IPS-18c (cell line): Measurements from ENCODE around the gene SST.

Source experiments
- H3K4me3 ChIP-seq: 2 replicates; pipeline ENCODE4 v1.7.0; 2013; ENCODE audit warnings: low read depth, mild to moderate bottlenecking, low read length, moderate library complexity; ENCODE audit not compliant: insufficient read depth
- H3K9me3 ChIP-seq: one replicate; pipeline ENCODE4 v1.6.1; 2013; ENCODE audit warnings: mild to moderate bottlenecking, low read length, moderate library complexity; ENCODE audit not compliant: control insufficient read depth, insufficient read depth

Gene SST

DNA sequence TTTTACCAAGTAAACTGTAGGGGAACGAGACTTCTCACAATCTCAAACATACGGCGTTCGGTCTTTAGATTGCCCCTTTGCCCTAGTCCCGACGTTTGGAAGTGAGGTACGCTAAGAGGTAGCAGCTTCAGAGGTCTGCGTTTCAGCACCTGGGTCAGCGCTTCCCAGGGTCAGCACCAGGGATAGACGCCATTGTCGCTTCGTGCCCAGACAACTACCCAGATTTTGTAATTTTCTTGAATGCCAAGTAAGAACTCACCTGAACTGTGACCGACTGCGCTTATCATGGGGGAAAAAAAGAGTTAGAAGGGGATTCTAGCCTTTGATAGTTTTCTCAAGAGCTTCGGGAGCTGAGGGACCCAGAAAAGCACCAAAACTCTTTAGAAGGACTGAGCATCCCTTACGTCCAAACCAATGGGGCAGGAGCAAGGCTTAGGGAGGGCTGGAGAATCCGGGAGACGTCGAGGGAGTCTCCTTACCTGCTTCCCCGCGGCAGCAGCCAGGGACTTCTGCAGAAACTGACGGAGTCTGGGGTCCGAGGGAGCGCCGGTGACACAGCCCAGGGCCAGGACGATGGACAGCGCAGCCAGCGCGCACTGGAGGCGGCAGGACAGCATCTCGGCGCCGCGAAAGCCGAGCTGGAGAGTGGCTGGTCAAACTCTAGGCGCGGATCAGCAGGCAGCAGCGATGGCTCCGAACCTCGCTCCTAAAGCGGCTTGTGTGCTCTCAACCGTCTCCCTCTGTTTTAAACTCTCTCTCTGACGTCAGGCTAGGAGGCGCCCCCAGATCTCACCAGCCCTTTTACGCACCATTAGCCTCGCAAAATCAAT, at the start of gene SST:
SST (minus strand) TSS at position 720 of the 830 bp plus-strand sequence; CDS start at position 617, 103 bp downstream.
- H3K4me3 ChIP-seq = 0 out of 2 replicates have a peak within 1 kb of the TSS, but pooled peaks have one; percentile 17
- no peaks in the 10 kb centered on the region for H3K9me3 ChIP-seq

DNA sequence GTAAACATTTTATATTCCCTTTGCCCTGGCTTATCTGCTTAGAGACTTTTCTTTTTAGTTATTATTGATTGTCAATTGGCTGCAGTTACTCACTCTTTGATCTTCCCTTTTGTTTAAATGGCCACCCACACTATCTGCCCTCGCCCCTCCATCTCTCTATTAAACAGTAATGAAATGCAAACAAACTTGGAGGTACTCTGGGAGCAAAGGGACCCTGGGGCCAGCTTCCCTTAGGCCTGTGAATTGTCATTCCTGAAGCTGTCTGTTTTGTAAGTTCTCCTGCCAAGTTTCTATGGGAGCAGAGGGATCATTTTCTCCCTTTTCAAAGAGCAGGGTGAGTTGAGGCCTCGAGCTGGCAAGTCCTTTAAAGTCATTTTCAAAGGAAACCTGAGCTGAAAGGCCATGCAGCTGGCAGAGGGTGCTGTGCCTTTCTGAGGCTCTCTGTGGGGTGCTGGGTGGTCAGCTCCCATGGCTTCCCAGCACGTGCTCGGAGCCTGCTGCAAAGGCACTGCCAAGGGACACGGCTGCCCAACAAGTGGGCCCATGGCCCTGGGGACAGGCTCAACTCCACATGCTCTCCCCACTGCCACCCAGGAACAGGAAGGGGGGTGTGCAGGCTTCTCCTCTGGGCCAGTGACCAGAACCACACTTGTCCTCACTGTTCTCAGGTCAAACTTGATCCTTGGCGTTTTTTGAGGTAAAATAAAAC, 49.6 kb upstream of the SST start:
- H3K9me3 ChIP-seq = no peaks in the 10 kb centered on the region
- H3K4me3 ChIP-seq = no peak overlapping the region

DNA sequence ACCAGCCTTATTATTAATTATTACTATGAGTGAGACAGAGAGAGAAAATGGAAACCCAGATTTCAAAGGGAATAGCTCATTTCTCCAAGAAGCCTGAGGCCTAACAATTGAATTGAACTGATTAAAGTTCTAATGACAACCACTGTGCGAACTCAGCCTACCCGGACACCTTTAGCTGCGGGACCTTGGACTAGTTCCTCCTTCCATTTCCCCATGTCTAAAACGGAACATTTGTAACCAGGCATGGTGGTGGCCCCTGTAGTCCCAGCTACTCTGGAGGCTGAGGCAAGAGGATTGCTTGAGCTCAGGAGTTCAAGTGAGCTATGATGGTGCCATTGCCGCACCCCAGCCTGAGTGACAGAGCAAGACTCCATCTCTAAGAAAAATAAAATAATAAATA, 48.6 kb upstream of the SST start:
- Histone ChIP-seq H3K9me3 (no peaks in the 10 kb centered on the region), H3K4me3 (no peak overlapping the region)

DNA sequence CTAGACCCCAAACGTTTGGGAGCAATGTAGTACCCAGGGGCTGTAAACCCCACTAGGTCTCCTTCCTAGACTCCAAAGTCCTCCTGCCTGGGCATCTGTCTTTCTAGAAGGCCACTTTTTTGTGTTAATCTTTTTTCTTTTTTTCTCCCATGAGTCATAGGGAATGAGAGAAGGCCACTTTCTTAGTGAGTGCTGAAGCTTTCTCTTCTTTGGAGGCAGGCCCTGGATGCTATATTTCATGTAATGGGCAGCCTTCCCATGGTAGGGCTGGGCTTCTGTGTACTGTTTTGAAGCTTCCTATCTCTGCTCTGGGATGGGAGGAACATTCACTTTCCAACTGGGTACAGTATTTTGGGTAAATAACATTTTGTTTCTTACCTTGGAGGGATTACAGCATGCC, 47.4 kb upstream of the SST start:
- Histone ChIP-seq H3K4me3 (no peak overlapping the region), H3K9me3 (no peaks in the 10 kb centered on the region)

DNA sequence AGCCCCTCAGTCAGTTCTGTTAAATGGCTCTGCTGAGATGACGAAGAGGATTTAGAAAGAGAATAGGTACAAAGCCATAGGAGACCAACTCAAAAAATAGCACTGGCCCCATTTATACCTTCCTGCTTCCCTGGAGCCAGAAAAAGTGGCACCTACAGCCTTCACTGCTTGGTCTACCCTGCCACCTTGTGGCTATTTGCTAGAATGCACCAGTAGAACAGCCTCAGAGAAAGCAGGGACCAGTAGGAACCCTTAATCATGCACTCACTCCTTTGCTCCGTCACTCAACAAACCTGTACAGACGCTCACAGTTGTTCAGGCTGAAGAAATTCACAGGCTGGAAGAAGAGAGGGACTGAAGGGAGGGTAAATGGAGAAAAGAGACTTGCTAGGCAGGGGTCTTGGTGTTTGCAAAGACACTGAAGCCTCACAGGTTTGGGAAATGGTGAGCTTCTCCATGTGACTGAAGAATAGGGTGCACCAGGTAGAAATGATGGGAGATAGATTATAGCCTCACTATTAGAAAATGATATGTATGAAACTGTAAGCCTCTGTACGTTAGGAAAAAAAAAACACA, 44.3 kb upstream of the SST start:
- H3K4me3 ChIP-seq = no peak overlapping the region

DNA sequence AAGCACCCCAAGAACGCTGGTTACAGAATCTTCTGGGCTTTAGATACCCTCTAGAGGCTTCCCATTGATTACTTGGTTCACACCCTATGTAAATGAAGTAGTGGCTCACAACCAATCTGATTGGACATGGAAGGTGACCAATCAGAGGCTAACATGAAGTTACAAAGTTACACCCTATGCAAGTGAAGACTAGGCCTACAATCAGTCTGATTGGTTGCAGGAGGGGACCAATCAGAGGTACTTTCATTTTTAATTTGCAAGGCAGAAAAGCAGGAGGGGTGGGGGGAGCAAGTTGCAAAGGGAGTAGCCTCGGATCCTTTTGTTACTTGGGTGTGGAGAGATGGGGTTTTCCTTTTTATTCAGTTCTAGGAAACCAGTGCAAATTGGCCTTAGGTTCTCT, 43.3 kb upstream of the SST start:
- Histone ChIP-seq H3K4me3 (no peak overlapping the region), H3K9me3 (no peaks in the 10 kb centered on the region)

More for the DNA sequence above, 44.3 kb upstream of the SST start:
- no peaks in the 10 kb centered on the region for H3K9me3 ChIP-seq

DNA sequence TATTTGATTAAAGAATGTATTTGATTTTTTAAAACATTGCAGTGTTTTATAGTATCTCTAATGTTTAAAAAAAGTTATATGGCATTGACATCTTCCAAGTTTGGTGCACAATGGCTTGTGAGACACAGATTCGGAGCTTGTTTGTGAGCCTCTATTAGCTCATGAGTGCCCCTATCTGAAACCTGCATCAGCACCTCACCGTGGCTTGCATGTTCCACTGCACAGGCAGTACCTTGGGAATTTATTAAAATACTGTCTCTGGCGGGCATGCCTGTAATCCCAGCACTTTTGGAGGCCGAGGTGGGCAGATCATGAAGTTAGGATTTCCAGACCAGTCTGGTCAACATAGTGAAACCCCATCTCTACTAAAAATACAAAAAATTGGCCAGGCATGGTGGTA, 39.0 kb upstream of the SST start:
- no peaks in the 10 kb centered on the region for H3K9me3 ChIP-seq

DNA sequence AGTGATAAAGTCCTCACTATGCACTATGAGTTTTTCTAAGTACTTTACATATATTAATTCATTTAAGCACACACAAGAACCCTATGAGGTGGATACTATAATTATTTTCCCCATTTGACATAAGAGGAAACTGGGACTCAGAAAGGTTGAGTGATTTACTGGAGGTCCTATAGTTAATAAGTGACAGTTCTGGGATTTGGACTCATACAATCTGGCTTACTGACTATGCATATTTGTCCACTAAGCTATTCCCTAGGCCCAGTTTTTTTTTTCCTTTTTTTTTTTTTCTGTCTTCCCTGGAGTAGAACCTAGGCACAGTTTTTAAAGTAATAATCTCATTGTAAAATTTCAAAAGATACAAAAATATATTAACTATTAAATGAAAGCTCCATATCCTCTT, 38.5 kb upstream of the SST start:
- Histone ChIP-seq H3K4me3 (no peak overlapping the region), H3K9me3 (no peaks in the 10 kb centered on the region)

More for the DNA sequence above, 39.0 kb upstream of the SST start:
- no peak overlapping the region for H3K4me3 ChIP-seq

DNA sequence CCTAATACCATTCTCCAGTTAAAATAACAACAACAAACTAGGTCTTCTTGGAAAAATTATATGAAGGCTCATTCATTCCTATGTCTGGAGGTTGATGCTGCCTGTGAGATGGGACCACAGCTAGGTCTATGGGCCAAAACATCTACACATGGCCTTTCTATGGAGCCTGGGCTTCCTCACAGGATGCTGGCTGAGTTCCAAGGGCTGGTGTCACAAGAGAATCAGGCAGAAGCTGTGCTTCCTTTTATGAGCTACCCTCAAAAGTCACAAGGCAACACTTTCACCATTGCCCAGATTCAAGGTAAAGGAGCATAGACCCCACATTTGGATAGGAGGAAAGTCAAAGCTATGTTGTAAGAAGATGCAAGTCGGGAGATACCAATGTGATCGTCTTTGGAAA, 36.8 kb upstream of the SST start:
- no peaks in the 10 kb centered on the region for H3K9me3 ChIP-seq
- H3K4me3 ChIP-seq = no peak overlapping the region

DNA sequence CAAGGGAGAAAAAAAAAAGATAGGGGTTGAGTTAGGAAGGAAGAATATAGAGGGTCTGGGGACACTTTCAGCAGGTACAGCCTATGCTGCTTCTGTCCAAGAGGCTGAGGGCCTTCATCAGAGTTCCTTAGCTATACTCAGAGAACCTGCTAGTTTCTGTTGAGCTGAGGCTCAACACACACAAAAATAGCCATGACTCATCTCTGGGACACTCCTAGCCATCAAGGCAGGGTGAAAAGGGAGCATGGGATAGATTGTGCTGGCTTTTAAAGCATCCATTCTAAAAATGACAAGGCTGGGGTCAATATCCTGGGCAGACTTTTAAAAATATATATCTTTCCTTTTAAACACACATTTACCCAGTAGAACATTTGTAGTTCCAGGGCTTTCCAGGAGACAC, 35.0 kb upstream of the SST start:
- Histone ChIP-seq H3K9me3 (no peaks in the 10 kb centered on the region), H3K4me3 (no peak overlapping the region)

DNA sequence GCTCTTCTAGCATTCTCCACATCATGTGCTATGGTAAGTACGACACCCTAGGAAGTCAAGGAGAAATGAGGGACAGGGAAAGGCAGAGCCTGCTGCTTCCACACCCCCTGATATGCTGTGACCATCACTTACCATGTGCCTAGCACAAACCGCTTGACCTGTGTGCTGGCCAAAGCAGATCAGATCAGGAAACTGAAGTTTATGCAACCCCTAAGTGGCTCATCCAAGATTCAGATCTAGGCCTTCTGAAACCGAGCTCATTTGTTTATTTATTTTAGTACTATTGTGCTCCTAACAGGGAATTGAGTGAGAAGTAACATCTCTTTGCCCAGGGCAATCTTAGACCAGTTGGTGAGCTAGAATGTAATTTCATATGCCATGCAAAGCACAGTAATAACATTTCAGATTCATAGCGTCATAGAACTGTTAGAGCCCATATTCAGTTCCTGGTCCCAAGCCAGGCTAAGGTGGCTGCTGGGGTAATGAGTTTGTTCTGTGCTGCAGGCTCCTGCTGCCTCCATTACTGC, 32.4 kb upstream of the SST start, which contains the start of gene RTP2:
RTP2 (minus strand) TSS at position 51 of the 527 bp plus-strand sequence. CDS start 429 bp downstream, outside the sequence.
- Histone ChIP-seq H3K9me3 (no peaks in the 10 kb centered on the region), H3K4me3 (no peak within 1 kb of the TSS)

DNA sequence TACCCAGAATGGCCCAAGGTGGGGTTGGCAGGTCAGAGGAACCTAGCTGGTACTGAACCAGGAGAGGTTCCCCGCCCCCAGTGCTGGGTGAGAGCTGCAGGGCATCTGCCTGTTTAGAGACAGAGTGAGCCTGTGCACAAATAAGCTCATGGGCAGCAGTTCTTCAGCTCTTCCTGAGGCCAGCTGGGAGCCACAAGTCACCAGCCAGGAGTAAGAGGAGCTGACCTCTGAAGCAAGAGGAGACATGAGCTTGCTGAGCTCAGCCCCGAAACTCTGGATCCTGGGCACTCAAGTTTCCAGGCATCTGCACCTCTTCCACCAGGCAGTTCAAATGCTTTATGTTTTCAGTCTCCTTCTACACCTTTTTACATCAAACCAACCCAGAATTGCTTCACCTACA, 30.1 kb upstream of the SST start:
- Histone ChIP-seq H3K4me3 (no peak overlapping the region), H3K9me3 (no peaks in the 10 kb centered on the region)

DNA sequence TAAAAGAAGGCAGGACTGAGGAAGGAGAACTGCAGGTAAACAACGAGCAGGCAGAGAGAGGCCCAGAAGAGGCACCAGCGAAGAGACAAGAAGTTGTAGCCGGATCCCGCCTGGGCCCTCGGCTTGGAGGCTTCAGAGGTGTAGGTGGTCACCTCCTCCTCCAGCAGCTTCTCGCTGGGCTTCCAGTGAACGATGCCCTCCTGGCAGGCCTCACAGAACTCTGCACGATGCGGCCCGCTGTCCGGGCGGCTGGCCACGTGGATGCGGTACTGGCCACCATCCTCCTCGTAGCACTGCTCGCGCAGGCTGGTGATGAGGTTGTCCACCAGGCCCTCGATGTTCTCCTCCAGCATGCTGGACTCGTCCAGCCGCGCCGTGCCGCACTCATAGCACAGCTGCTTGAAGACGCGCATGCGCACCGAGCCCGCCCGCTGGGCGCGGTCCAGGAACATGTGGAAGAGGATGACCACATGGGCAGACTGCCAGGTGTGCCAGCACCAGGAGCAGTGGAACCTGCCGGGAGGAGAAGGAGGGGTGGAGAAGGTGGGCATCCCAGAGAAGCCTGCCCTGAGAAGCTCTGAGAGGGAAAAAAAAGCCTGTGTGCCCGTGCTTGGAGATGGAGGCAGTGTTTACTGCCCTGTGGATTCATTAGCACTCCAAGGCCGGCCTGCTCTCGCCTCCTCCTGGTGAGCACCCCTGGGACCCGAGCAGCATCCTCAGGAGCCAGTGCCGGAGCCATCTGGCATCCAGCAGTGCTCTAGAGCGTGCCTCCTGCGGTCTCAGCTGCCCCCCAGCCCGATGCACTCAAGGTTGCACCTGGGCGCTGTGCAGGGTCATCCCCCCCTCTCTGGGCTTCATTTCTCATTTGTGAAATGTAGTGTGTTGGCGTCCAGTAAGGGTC, 28.6 kb upstream of the SST start:
- no peaks in the 10 kb centered on the region for H3K9me3 ChIP-seq
- no peak overlapping the region for H3K4me3 ChIP-seq

DNA sequence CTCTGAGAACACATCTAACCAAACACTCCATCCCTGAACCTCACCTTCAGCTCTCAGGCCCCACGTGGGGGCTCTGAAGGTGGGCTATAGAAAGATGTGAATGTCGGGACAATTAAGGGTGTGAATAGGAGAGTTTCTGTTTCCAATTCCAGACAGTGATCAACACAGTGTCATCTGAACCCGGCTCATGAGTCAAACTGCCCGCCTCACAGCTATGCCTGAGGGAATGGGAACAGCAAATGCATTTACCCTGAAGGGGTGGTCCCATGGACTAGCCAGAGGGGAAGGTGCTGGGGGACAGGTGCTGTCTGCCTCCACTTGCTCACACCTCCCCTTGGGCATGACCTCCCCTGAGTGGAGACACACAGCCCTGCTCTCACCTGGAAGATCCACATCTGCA, 25.8 kb upstream of the SST start:
- H3K4me3 ChIP-seq = no peak overlapping the region
- no peaks in the 10 kb centered on the region for H3K9me3 ChIP-seq

DNA sequence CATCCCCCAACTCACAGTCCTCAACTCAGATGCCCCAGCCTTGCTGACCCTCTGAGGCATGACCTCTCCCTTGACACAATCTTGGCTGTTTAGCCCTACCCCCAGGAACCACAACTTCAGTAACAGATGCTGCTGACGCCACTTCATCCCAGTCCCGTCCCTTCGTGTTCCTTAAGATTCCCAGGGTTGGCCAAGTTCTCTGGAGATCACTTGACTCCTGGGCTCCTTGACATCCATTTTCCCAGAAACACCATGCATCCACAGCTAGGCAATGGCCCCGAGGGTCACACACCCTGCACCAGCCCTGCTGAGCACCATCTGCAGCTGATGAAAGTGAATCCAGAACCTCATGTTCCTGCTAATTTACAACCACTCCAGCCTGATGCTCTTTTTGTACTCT, 25.3 kb upstream of the SST start:
- no peaks in the 10 kb centered on the region for H3K9me3 ChIP-seq

DNA sequence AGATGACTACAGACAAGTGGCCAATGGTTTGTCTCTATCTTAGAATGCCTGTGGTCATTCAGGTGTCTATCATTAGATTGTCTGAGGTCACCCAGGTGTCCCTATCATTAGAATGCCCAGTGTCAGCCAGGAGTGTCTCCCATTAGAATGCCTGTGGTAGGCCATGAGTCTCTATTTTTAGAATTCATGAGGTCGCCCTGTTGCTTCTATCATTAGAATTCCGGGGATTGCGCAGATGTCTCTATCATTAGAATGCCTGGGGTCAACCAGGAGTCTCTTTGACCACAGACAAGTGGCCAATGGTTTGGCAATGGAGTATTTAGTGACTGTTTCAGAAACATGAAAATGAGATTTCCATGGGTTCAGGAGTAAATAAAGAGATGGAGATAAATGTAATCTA, 24.6 kb upstream of the SST start:
- no peak overlapping the region for H3K4me3 ChIP-seq
- no peaks in the 10 kb centered on the region for H3K9me3 ChIP-seq

More for the DNA sequence above, 25.3 kb upstream of the SST start:
- no peak overlapping the region for H3K4me3 ChIP-seq

DNA sequence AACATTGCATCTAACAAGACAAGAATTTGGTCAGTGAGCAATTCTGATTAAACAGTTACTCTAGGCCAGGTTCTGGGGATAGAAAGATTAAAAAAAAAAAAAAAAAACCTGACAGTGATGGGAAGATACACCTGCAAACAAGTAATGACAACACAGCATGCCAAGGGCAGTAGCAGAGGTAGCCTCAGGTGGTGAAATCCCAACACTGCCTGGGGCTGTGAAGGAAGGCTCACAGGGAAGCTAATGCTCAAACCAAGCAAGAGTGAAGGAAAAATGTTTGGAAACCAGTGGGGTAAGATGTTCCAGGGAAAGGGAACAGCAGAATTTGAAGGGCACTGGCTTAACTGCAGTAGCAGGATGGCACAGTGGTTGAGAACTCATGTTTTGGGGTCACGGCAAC, 23.2 kb upstream of the SST start:
- Histone ChIP-seq H3K4me3 (no peak overlapping the region), H3K9me3 (no peaks in the 10 kb centered on the region)
